Calu3 (cell line): ENCODE measurements around the gene INF2. TPM values are rescaled to one million over a fixed set of nuclear protein-coding genes. Genes with fewer than 3 reads are reported as not detected.
A peak's percentile ranks its signal among the peaks of the same experiment; 100 is the strongest.
"Not testable (repeated sequence)": the region's sequence is repeated elsewhere in the genome, so short reads cannot be mapped to it uniquely, and the experiment has no call there.

Source experiments
- BruUV-seq: library from RNA; stranded (reverse); fragments of 400-500 nt; replicated peaks from 2 replicates; lab custom pipeline; 2021; lab: Mats Ljungman, UMichigan
- CTCF ChIA-PET: fragments of 300-600 bp; sonication (Branson Sonifier 250); formaldehyde crosslinking; loops from one replicate; lab custom pipeline; 2022; ENCODE audit warnings: antibody characterized with exemption; lab: Charles Lee
- DNase-seq: peaks from one replicate; pipeline ENCODE4 v3.0.0; 2022
- H3K27ac Mint-ChIP-seq: one replicate; pipeline ENCODE4 v1.8.0; 2022; ENCODE audit warnings: mixed read lengths; ENCODE audit not compliant: unreplicated experiment
- H3K27me3 Mint-ChIP-seq: one replicate; pipeline ENCODE4 v1.8.0; 2022; ENCODE audit warnings: mixed read lengths; ENCODE audit not compliant: unreplicated experiment
- H3K36me3 Mint-ChIP-seq: one replicate; pipeline ENCODE4 v1.8.0; 2022; ENCODE audit warnings: mild to moderate bottlenecking, moderate library complexity, mixed read lengths; ENCODE audit not compliant: insufficient read depth, unreplicated experiment
- H3K4me1 Mint-ChIP-seq: one replicate; pipeline ENCODE4 v1.8.0; 2022; ENCODE audit warnings: mild to moderate bottlenecking, low read depth, mixed read lengths; ENCODE audit not compliant: unreplicated experiment
- H3K4me3 Mint-ChIP-seq: one replicate; pipeline ENCODE4 v1.8.0; 2022; ENCODE audit warnings: mild to moderate bottlenecking, low read depth, moderate library complexity, mixed read lengths; ENCODE audit not compliant: unreplicated experiment
- H3K9me3 Mint-ChIP-seq: one replicate; pipeline ENCODE4 v1.8.0; 2022; ENCODE audit warnings: low read depth, mixed read lengths; ENCODE audit not compliant: unreplicated experiment
- intact Hi-C: fragments of 100-400 bp; cut with micrococcal nuclease; formaldehyde crosslinking; loops from one replicate; pipeline ENCODE4 v1.10.0; 2022; ENCODE audit not compliant: unreplicated experiment
- total RNA-seq: library from RNA; stranded (reverse); gene quantifications from 2 replicates; pipeline ENCODE4 v1.2.3, GENCODE V29; 2022
- TF ChIP-seq, protein P1 (sequence below): fragments of 200-600 bp; IDR thresholded peaks from one replicate; pipeline ENCODE4 v1.8.0; 2022; ENCODE audit warnings: antibody characterized with exemption; ENCODE audit not compliant: unreplicated experiment

Gene INF2
- total RNA-seq, 1 experiment from 2014 or later, result 208 TPM

DNA sequence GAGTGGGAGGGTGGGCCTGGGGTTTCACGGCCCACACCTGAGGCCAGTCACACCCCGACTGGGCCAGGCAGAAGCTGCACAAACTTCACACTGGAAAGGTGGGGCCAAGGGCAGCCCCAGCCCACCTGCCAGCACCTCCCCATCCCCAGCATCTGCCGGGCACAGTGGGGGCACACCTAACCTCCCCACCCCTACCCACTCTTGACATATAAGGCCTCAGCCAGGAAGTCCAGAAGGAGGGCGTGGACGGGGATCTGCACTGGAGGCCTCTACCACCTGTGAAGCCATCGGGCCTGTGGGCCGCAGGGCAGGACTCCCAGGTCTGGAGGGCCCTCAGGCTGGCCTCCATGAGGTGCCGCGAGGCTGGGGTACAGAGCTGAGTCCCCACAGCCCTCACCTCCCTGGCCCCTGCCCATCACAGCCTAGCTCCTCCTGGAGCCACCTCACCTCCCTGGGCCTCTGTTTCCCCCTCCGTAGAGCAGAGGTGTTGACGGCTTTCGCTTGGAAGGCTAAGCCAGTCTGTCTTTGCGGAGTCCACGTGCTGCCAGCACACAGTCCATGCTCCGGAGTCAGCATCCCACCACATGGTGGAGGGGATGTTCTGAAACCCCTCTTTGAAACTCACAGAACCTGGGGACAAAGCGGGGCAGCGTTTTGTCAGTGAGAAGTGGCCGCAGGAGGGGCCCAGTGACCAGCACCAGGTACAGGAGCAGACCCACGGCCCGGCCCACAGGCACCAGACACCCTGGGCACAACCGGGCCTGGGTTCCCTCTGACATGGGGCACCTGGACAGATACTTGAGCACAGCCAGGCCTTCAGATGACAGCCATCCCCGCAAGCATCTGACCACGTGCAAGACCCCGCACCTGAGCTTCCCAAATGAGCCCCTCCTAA is 38.2 kb upstream of the INF2 start:
- peaks cover 12% of the 10 kb centered on the region for H3K36me3 Mint-ChIP-seq
- TF ChIP-seq, protein P1, sequence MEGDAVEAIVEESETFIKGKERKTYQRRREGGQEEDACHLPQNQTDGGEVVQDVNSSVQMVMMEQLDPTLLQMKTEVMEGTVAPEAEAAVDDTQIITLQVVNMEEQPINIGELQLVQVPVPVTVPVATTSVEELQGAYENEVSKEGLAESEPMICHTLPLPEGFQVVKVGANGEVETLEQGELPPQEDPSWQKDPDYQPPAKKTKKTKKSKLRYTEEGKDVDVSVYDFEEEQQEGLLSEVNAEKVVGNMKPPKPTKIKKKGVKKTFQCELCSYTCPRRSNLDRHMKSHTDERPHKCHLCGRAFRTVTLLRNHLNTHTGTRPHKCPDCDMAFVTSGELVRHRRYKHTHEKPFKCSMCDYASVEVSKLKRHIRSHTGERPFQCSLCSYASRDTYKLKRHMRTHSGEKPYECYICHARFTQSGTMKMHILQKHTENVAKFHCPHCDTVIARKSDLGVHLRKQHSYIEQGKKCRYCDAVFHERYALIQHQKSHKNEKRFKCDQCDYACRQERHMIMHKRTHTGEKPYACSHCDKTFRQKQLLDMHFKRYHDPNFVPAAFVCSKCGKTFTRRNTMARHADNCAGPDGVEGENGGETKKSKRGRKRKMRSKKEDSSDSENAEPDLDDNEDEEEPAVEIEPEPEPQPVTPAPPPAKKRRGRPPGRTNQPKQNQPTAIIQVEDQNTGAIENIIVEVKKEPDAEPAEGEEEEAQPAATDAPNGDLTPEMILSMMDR, result no peak
- intact Hi-C loops, result no loop called here
- no peak overlapping the region for H3K27ac Mint-ChIP-seq
- H3K4me3 Mint-ChIP-seq, result peak overlapping the region; percentile 69
- CTCF ChIA-PET, result interaction anchor here (1.3 to 1.4 kb wide), 2 partner anchors 15 to 30 kb away, joined by 7 to 9 read pairs; no protein-coding TSS in a partner anchor
- H3K27me3 Mint-ChIP-seq, result no peaks in the 10 kb centered on the region
- H3K4me1 Mint-ChIP-seq, result no peaks in the 10 kb centered on the region
- no peak for DNase-seq
- no TSS peak for BruUV-seq
- peaks cover 3% of the 10 kb centered on the region for H3K9me3 Mint-ChIP-seq

DNA sequence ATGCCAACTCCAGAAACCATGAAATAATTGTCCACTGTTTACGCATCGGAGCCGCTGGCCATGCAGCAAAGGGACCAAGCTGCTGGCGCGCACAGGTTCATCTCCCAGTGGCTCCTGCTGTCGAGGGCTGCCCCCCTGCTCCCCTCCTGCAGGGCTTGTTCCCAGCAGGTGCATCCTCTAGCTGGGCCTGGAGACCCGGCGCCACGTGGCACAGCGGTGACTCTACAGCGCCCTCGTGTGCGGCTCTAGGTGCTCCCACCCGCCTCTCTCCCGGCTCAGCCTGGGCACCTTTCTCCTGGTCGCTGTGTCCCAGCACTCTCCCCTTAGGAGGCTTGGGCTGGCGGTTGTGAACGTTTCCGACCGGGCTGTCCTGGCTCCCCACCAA is 37.5 kb upstream of the INF2 start:
- peaks cover 12% of the 10 kb centered on the region for H3K36me3 Mint-ChIP-seq
- DNase-seq, result no peak
- no peak overlapping the region for H3K27ac Mint-ChIP-seq
- H3K4me1 Mint-ChIP-seq, result no peaks in the 10 kb centered on the region
- CTCF ChIA-PET, result interaction anchor here (1.4 kb wide), 1 partner anchor 14 kb away, joined by 7 read pairs; no protein-coding TSS in a partner anchor
- intact Hi-C loops, result no loop called here
- H3K4me3 Mint-ChIP-seq, result no peak overlapping the region
- no peaks in the 10 kb centered on the region for H3K27me3 Mint-ChIP-seq
- BruUV-seq, result no TSS peak
- TF ChIP-seq, protein P1, result no peak
- peaks cover 3% of the 10 kb centered on the region for H3K9me3 Mint-ChIP-seq

DNA sequence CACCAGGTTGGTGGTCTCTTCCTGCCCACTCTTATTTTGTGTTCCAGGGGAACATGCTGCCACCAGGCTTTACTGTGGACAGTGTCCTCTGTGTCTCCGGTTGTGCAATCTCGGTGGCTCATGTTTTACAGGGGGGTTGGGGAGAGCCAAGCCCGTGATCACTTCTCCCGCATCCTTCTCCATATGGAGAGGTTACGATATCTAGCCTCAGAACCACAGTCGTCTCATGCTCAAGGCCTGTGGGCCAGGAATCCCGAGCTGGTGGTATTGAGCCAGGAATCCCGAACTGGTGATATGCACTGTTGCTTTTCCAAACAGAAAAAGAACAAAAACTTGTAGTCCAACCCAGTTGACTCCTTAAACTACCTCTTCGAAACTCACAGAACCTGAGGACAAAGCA is 37.0 kb upstream of the INF2 start:
- Mint-ChIP-seq H3K27me3 (no peaks in the 10 kb centered on the region), H3K4me1 (peaks cover 2% of the 10 kb centered on the region), H3K36me3 (peaks cover 12% of the 10 kb centered on the region), H3K9me3 (peaks cover 3% of the 10 kb centered on the region), H3K27ac (no peak overlapping the region), H3K4me3 (no peak overlapping the region)
- no TSS peak for BruUV-seq
- intact Hi-C loops, result no loop called here
- no peak for DNase-seq
- CTCF ChIA-PET, result no interaction called here
- TF ChIP-seq, protein P1, result no peak

DNA sequence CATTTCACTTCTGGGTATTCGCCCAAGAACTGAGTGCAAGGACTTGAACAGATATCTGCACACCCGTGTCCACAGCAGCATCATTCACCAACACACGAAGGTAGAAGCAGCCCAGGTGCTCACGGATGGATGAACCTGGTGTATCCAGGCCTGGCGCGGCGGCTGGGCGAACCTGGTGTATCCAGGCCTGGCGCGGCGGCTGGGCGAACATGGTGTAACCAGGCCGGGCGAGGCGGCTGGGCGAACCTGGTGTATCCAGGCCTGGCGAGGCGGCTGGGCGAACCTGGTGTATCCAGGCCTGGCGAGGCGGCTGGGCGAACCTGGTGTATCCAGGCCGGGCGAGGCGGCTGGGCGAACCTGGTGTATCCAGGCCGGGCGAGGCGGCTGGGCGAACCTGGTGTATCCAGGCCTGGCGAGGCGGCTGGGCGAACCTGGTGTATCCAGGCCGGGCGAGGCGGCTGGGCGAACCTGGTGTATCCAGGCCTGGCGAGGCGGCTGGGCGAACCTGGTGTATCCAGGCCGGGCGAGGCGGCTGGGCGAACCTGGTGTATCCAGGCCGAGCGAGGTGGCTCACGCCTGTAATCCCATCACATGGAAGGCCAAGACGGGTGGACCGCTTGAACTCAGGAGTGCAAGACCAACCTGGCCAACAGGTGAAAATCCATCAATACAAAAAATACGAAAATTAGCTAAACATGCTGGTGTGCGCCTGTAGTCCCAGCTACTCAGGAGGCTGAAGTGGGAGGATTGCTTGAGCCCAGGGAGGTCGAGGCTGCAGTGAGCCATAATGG is 36.1 kb upstream of the INF2 start:
- H3K27me3 Mint-ChIP-seq, CTCF ChIA-PET, BruUV-seq, DNase-seq, H3K27ac Mint-ChIP-seq, intact Hi-C loops, H3K9me3 Mint-ChIP-seq, H3K4me3 Mint-ChIP-seq: not testable (repeated sequence)
- Mint-ChIP-seq H3K4me1 (peaks cover 11% of the 10 kb centered on the region), H3K36me3 (peaks cover 12% of the 10 kb centered on the region)
